MM.1S (cell line): ENCODE data around the gene IQSEC1.

ENCODE experiments used
- DNase-seq: peaks from one replicate; pipeline ENCODE4 v3.0.0-alpha.2; 2015
- H2AFZ ChIP-seq: fragments of 300-600 bp; sonication (generic); 2 replicates; pipeline ENCODE4 v1.6.0; 2016; ENCODE audit warnings: antibody characterized with exemption, low read length
- H3F3A ChIP-seq: fragments of 300-600 bp; sonication (generic); 2 replicates; pipeline ENCODE4 v1.6.1; 2016; ENCODE audit warnings: mild to moderate bottlenecking, antibody characterized with exemption, low read length, moderate library complexity, mixed read lengths; ENCODE audit not compliant: insufficient read depth
- H3K27ac ChIP-seq: fragments of 300-600 bp; sonication (generic); 2 replicates; pipeline ENCODE4 v1.5.1; 2016; ENCODE audit warnings: mild to moderate bottlenecking, low read length
- H3K27me3 ChIP-seq: fragments of 300-600 bp; sonication (generic); replicated peaks from 2 replicates; pipeline ENCODE4 v1.6.0; 2016; ENCODE audit warnings: low read length; ENCODE audit not compliant: insufficient read depth
- H3K36me3 ChIP-seq: fragments of 300-600 bp; sonication (generic); replicated peaks from 2 replicates; pipeline ENCODE4 v1.6.1; 2016; ENCODE audit warnings: mild to moderate bottlenecking, low read length, mixed read lengths; ENCODE audit not compliant: insufficient read depth
- H3K4me1 ChIP-seq: fragments of 300-600 bp; sonication (generic); 2 replicates; pipeline ENCODE4 v1.6.1; 2016; ENCODE audit warnings: low read length, mixed read lengths
- H3K4me2 ChIP-seq: fragments of 300-600 bp; sonication (generic); 2 replicates; pipeline ENCODE4 v1.6.0; 2016; ENCODE audit warnings: low read depth, low read length
- H3K4me3 ChIP-seq: fragments of 300-600 bp; sonication (generic); 2 replicates; pipeline ENCODE4 v1.5.1; 2016; ENCODE audit warnings: low read length, mixed read lengths
- H3K79me2 ChIP-seq: fragments of 300-600 bp; sonication (generic); 2 replicates; pipeline ENCODE4 v1.6.1; 2016; ENCODE audit warnings: mixed run types, low read length, mixed read lengths
- H3K9ac ChIP-seq: fragments of 300-600 bp; sonication (generic); 2 replicates; pipeline ENCODE4 v1.6.1; 2016; ENCODE audit warnings: low read length, mixed read lengths
- H3K9me2 ChIP-seq: fragments of 300-600 bp; sonication (generic); replicated peaks from 2 replicates; pipeline ENCODE4 v1.6.1; 2016; ENCODE audit warnings: mild to moderate bottlenecking, low read length, mixed read lengths; ENCODE audit not compliant: insufficient read depth
- H3K9me3 ChIP-seq: fragments of 300-600 bp; sonication (generic); replicated peaks from 2 replicates; pipeline ENCODE4 v1.6.1; 2016; ENCODE audit warnings: mild to moderate bottlenecking, low read length, mixed read lengths; ENCODE audit not compliant: insufficient read depth
- H4K20me1 ChIP-seq: fragments of 300-600 bp; sonication (generic); 2 replicates; pipeline ENCODE4 v1.6.1; 2016; ENCODE audit warnings: mild to moderate bottlenecking, low read length, moderate library complexity, mixed read lengths; ENCODE audit not compliant: insufficient read depth
- CTCF ChIP-seq: fragments of 300-600 bp; sonication (generic); IDR thresholded peaks from 2 replicates; pipeline ENCODE4 v1.5.1; 2016; ENCODE audit warnings: antibody characterized with exemption, low read length, mixed read lengths
- EZH2 ChIP-seq: fragments of 300-600 bp; sonication (generic); optimal IDR thresholded peaks from 2 replicates; pipeline ENCODE3; 2017; ENCODE audit warnings: low read depth, mild to moderate bottlenecking, antibody characterized with exemption, low read length, mixed read lengths
- EZH2phosphoT487 ChIP-seq: fragments of 300-600 bp; sonication (generic); IDR thresholded peaks from 2 replicates; pipeline ENCODE4 v1.6.1; 2018; ENCODE audit warnings: antibody characterized with exemption, low read length

The IQSEC1 gene

GRCh38 chr3:13040361-13041074, 32.7 kb downstream of the IQSEC1 start:
- no peaks in the 10 kb centered on the region for H3K79me2 ChIP-seq
- no peaks in the 10 kb centered on the region for H3K4me1 ChIP-seq
- peak; percentile 14 for DNase-seq
- no peaks in the 10 kb centered on the region for H3F3A ChIP-seq
- H3K27ac ChIP-seq = no peak overlapping the region
- H3K36me3 ChIP-seq = no peaks in the 10 kb centered on the region
- H3K9me3 ChIP-seq = no peaks in the 10 kb centered on the region
- no peaks in the 10 kb centered on the region for H3K9me2 ChIP-seq
- H4K20me1 ChIP-seq = no peaks in the 10 kb centered on the region
- H3K4me2 ChIP-seq = no peak overlapping the region
- no peak overlapping the region for H2AFZ ChIP-seq
- TF ChIP-seq EZH2phosphoT487 (no peak), EZH2 (no peak), CTCF (no peak)
- no peak overlapping the region for H3K4me3 ChIP-seq
- no peak overlapping the region for H3K9ac ChIP-seq
- no peaks in the 10 kb centered on the region for H3K27me3 ChIP-seq

GRCh38 chr3:13039213-13039896, 33.9 kb downstream of the IQSEC1 start:
- Histone ChIP-seq H2AFZ (no peak overlapping the region), H3F3A (no peaks in the 10 kb centered on the region), H3K4me1 (no peaks in the 10 kb centered on the region), H3K36me3 (no peaks in the 10 kb centered on the region), H3K79me2 (no peaks in the 10 kb centered on the region), H3K27ac (no peak overlapping the region), H3K9ac (no peak overlapping the region), H3K27me3 (no peaks in the 10 kb centered on the region), H3K4me3 (no peak overlapping the region), H3K4me2 (no peak overlapping the region), H4K20me1 (no peaks in the 10 kb centered on the region), H3K9me2 (no peaks in the 10 kb centered on the region), H3K9me3 (no peaks in the 10 kb centered on the region)
- no peak for TF ChIP-seq EZH2
- TF ChIP-seq CTCF = no peak
- no peak for TF ChIP-seq EZH2phosphoT487
- no peak for DNase-seq

GRCh38 chr3:13037458-13038117, 35.6 kb downstream of the IQSEC1 start:
- H3K9me2 ChIP-seq = no peaks in the 10 kb centered on the region
- H3K4me1 ChIP-seq = no peaks in the 10 kb centered on the region
- H3K4me3 ChIP-seq = no peak overlapping the region
- no peaks in the 10 kb centered on the region for H3K9me3 ChIP-seq
- H3F3A ChIP-seq = no peaks in the 10 kb centered on the region
- no peak overlapping the region for H3K9ac ChIP-seq
- no peaks in the 10 kb centered on the region for H4K20me1 ChIP-seq
- H2AFZ ChIP-seq = no peak overlapping the region
- no peaks in the 10 kb centered on the region for H3K79me2 ChIP-seq
- no peaks in the 10 kb centered on the region for H3K36me3 ChIP-seq
- H3K27ac ChIP-seq = no peak overlapping the region
- TF ChIP-seq CTCF (no peak), EZH2phosphoT487 (no peak), EZH2 (no peak)
- no peaks in the 10 kb centered on the region for H3K27me3 ChIP-seq
- no peak for DNase-seq
- H3K4me2 ChIP-seq = no peak overlapping the region
